ENCODE data around the gene PIK3C2G. TPM values are rescaled to one million over a fixed set of nuclear protein-coding genes. Genes with fewer than 3 reads are reported as not detected.

The PIK3C2G gene
- total RNA-seq: not detected in 2 replicates

DNA sequence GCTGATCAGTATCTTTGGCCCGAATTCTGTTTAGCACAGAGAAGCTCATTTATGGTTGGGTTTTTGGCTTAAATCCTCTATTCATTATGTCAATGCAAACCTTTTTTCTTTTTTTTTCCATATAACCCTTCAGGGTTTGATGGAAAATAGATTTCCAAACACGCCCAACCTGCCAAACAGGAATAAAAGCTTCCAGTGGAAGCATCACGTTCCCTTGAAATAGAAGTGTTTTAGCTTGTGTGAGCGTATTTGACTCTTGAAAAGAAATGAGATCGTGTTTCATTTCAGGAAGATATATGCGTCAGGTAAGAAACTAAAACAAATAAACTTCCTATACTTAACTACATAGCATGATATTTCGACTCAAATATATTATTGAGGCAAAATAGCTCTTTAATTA lies at the start of gene PIK3C2G:
Gene PIK3C2G, plus strand, starts transcription at position 246 of the 400 bp plus-strand sequence. CDS start 20,564 bp downstream, outside the sequence.

Other genes with a start within 250 kb of the PIK3C2G start
- 0.28 and 0.38 TPM in 2 replicates for gene RERGL, start 171.3 kb upstream of the PIK3C2G start, total RNA-seq